KMS-11 (cell line): ENCODE results near the gene DGKK.

Experiments
- H2AFZ ChIP-seq: fragments of 200-600 bp; sonication (generic); 2 replicates; pipeline ENCODE4 v1.6.1; 2016; ENCODE audit warnings: antibody characterized with exemption, mixed run types, low read depth
- H3K27ac ChIP-seq: fragments of 200-600 bp; sonication (generic); 2 replicates; pipeline ENCODE4 v1.6.1; 2016; ENCODE audit warnings: mild to moderate bottlenecking, mixed run types
- H3K27me3 ChIP-seq: fragments of 200-600 bp; sonication (generic); 2 replicates; pipeline ENCODE4 v1.6.1; 2017; ENCODE audit warnings: mild to moderate bottlenecking, low read depth, mixed run types, moderate library complexity; ENCODE audit not compliant: insufficient read depth
- H3K36me3 ChIP-seq: fragments of 200-600 bp; sonication (generic); 2 replicates; pipeline ENCODE4 v1.6.1; 2017; ENCODE audit warnings: mild to moderate bottlenecking, mixed run types; ENCODE audit not compliant: insufficient read depth
- H3K4me1 ChIP-seq: fragments of 200-600 bp; sonication (generic); 2 replicates; pipeline ENCODE4 v1.6.1; 2016; ENCODE audit warnings: mild to moderate bottlenecking, low read depth, mixed run types; ENCODE audit not compliant: poor library complexity, severe bottlenecking
- H3K4me2 ChIP-seq: fragments of 200-600 bp; sonication (generic); 2 replicates; pipeline ENCODE4 v1.7.0; 2016; ENCODE audit warnings: mild to moderate bottlenecking, mixed run types
- H3K4me3 ChIP-seq: fragments of 200-600 bp; sonication (generic); IDR thresholded peaks from 2 replicates; pipeline ENCODE4 v1.6.1; 2017; ENCODE audit warnings: low read depth, low read length, mixed read lengths; ENCODE audit not compliant: insufficient read depth
- H3K79me2 ChIP-seq: fragments of 200-600 bp; sonication (generic); 2 replicates; pipeline ENCODE4 v1.6.1; 2016; ENCODE audit warnings: low read depth, mixed run types; ENCODE audit not compliant: insufficient read depth
- H3K9ac ChIP-seq: fragments of 200-600 bp; sonication (generic); 2 replicates; pipeline ENCODE4 v1.6.1; 2016; ENCODE audit warnings: mild to moderate bottlenecking, mixed run types
- H4K20me1 ChIP-seq: fragments of 200-600 bp; sonication (generic); 2 replicates; pipeline ENCODE4 v1.6.1; 2016; ENCODE audit warnings: mild to moderate bottlenecking, mixed run types; ENCODE audit not compliant: insufficient read depth
- CTCF ChIP-seq: fragments of 200-600 bp; sonication (generic); conservative IDR thresholded peaks from 2 replicates; pipeline ENCODE4 v1.6.1; 2017; ENCODE audit warnings: low read depth, mild to moderate bottlenecking, antibody characterized with exemption, low read length, moderate library complexity, mixed read lengths

DGKK gene

GRCh38 chrX:50403903-50404302, 66.7 kb downstream of the DGKK start:
- H3K4me2 ChIP-seq: no peak overlapping the region
- H4K20me1 ChIP-seq: no peaks in the 10 kb centered on the region
- H3K36me3 ChIP-seq: no peaks in the 10 kb centered on the region
- no peak overlapping the region for H3K4me3 ChIP-seq
- H3K4me1 ChIP-seq: no peaks in the 10 kb centered on the region
- no peak overlapping the region for H2AFZ ChIP-seq
- no peaks in the 10 kb centered on the region for H3K27me3 ChIP-seq
- TF ChIP-seq CTCF: no peak
- H3K79me2 ChIP-seq: no peaks in the 10 kb centered on the region
- no peak overlapping the region for H3K27ac ChIP-seq
- no peak overlapping the region for H3K9ac ChIP-seq

DNA sequence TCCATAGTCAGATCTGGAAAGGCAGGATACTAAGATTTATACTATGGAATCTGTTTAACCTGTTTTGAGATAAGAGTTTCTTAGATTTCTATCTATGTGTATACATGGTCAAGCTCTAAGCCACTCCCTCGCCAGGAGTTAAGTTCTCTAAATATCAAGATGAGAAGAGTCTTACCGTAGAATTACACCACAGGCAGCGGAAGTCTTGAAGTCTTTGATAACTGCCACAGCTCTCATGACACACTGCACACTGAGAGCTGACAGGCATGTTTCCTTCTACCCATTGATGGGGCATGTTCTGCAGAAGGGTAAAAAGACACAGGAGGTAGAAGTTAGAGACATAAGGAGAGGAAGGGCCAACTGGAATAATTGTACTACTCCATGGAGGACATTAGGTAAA, 67.7 kb downstream of the DGKK start:
- H3K27me3 ChIP-seq: no peaks in the 10 kb centered on the region

DNA sequence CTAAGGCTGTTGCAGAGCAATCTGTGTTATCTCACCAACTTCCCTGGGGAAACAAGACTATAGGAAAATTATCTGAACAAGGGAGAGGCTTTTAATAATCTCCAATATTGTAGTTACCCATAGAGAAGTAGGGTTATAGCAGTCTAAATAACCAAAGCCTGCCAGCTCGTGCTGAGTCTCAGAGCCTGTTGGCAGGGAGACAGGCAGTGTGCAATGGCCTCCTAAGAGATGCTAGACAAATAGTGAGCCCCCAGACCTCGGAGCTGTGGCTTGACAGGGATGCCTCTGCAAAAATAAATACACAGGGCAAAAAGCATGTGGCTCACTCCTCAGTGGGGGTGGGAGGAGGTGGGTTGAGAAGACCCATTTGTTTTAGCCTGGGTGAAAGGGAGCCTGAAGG, 76.7 kb downstream of the DGKK start:
- TF ChIP-seq CTCF: no peak
- no peak overlapping the region for H3K9ac ChIP-seq
- H2AFZ ChIP-seq: no peak overlapping the region
- H3K79me2 ChIP-seq: no peaks in the 10 kb centered on the region
- no peak overlapping the region for H3K4me3 ChIP-seq
- H3K4me1 ChIP-seq: no peaks in the 10 kb centered on the region
- no peak overlapping the region for H3K27ac ChIP-seq
- H4K20me1 ChIP-seq: no peaks in the 10 kb centered on the region
- H3K27me3 ChIP-seq: no peaks in the 10 kb centered on the region
- no peak overlapping the region for H3K4me2 ChIP-seq
- no peaks in the 10 kb centered on the region for H3K36me3 ChIP-seq

More for the DNA sequence above, 67.7 kb downstream of the DGKK start:
- no peak overlapping the region for H2AFZ ChIP-seq
- H3K27ac ChIP-seq: no peak overlapping the region
- no peak overlapping the region for H3K4me3 ChIP-seq
- no peak for TF ChIP-seq CTCF
- no peaks in the 10 kb centered on the region for H3K79me2 ChIP-seq
- no peak overlapping the region for H3K4me2 ChIP-seq
- no peaks in the 10 kb centered on the region for H3K4me1 ChIP-seq
- H4K20me1 ChIP-seq: no peaks in the 10 kb centered on the region
- no peak overlapping the region for H3K9ac ChIP-seq
- H3K36me3 ChIP-seq: no peaks in the 10 kb centered on the region

- Histone ChIP-seq H3K27ac (no peak overlapping the region), H3K27me3 (no peaks in the 10 kb centered on the region), H3K4me1 (no peaks in the 10 kb centered on the region), H3K4me2 (no peak overlapping the region), H3K79me2 (no peaks in the 10 kb centered on the region), H4K20me1 (no peaks in the 10 kb centered on the region), H3K9ac (no peak overlapping the region), H3K4me3 (no peak overlapping the region), H3K36me3 (no peaks in the 10 kb centered on the region), H2AFZ (no peak overlapping the region)
- no peak for TF ChIP-seq CTCF
These were observed 84.1 kb downstream of the DGKK start for GRCh38 chrX:50386520-50386919.
